ENCODE data around the gene NHERF2.

Gene NHERF2

GRCh38 chr16:2072926-2073325, 46.2 kb downstream of the NHERF2 start:
- Histone ChIP-seq H3K4me3 (ENCODE audit: low read length) (no peak overlapping the region), H3K9me3 (ENCODE audit: insufficient read depth, low read depth, low read length) (no peaks in the 10 kb centered on the region), H3K9ac (ENCODE audit: low read depth, low read length) (no peak overlapping the region), H3K4me1 (ENCODE audit: insufficient read depth, low read length) (no peaks in the 10 kb centered on the region), H3K27me3 (ENCODE audit: insufficient read depth, low read length) (no peaks in the 10 kb centered on the region), H3K36me3 (ENCODE audit: insufficient read depth, low read length) (peaks cover 34% of the 10 kb centered on the region), H3K27ac (ENCODE audit: low read depth, low read length) (no peak overlapping the region)
- WGBS = 92% methylated on average over 8 of the region's 8 CpGs

- H3K27me3 ChIP-seq (ENCODE audit: insufficient read depth, low read length) = no peaks in the 10 kb centered on the region
- peaks cover 30% of the 10 kb centered on the region for H3K36me3 ChIP-seq (ENCODE audit: insufficient read depth, low read length)
- H3K4me1 ChIP-seq (ENCODE audit: insufficient read depth, low read length) = no peaks in the 10 kb centered on the region
- H3K4me3 ChIP-seq (ENCODE audit: low read length) = no peak overlapping the region
- 96% methylated on average over 20 of the region's 20 CpGs for WGBS
- H3K27ac ChIP-seq (ENCODE audit: low read depth, low read length) = no peak overlapping the region
- no peak overlapping the region for H3K9ac ChIP-seq (ENCODE audit: low read depth, low read length)
- no peaks in the 10 kb centered on the region for H3K9me3 ChIP-seq (ENCODE audit: insufficient read depth, low read depth, low read length)
These were observed 47.4 kb downstream of the NHERF2 start for GRCh38 chr16:2074071-2074470.

GRCh38 chr16:2075631-2076030, 48.9 kb downstream of the NHERF2 start:
- no peaks in the 10 kb centered on the region for H3K9me3 ChIP-seq (ENCODE audit: insufficient read depth, low read depth, low read length)
- peaks cover 42% of the 10 kb centered on the region for H3K36me3 ChIP-seq (ENCODE audit: insufficient read depth, low read length)
- H3K27me3 ChIP-seq (ENCODE audit: insufficient read depth, low read length) = no peaks in the 10 kb centered on the region
- H3K9ac ChIP-seq (ENCODE audit: low read depth, low read length) = no peak overlapping the region
- H3K4me1 ChIP-seq (ENCODE audit: insufficient read depth, low read length) = no peaks in the 10 kb centered on the region
- 97% methylated on average over 24 of the region's 24 CpGs for WGBS
- no peak overlapping the region for H3K4me3 ChIP-seq (ENCODE audit: low read length)
- H3K27ac ChIP-seq (ENCODE audit: low read depth, low read length) = no peak overlapping the region

- H3K9ac ChIP-seq (ENCODE audit: low read depth, low read length) = no peak overlapping the region
- H3K27me3 ChIP-seq (ENCODE audit: insufficient read depth, low read length) = no peaks in the 10 kb centered on the region
- no peaks in the 10 kb centered on the region for H3K9me3 ChIP-seq (ENCODE audit: insufficient read depth, low read depth, low read length)
- peaks cover 43% of the 10 kb centered on the region for H3K36me3 ChIP-seq (ENCODE audit: insufficient read depth, low read length)
- no peak overlapping the region for H3K4me3 ChIP-seq (ENCODE audit: low read length)
- no peak overlapping the region for H3K27ac ChIP-seq (ENCODE audit: low read depth, low read length)
- WGBS = 93% methylated on average over 28 of the region's 28 CpGs
- H3K4me1 ChIP-seq (ENCODE audit: insufficient read depth, low read length) = no peaks in the 10 kb centered on the region
These were observed 49.6 kb downstream of the NHERF2 start for GRCh38 chr16:2076072-2076865.

- whole genome bisulfite sequencing = 94% methylated on average over 17 of the region's 17 CpGs
- Histone ChIP-seq H3K36me3 (ENCODE audit: insufficient read depth, low read length) (peaks cover 45% of the 10 kb centered on the region), H3K4me3 (ENCODE audit: low read length) (no peak overlapping the region), H3K9ac (ENCODE audit: low read depth, low read length) (no peak overlapping the region), H3K27ac (ENCODE audit: low read depth, low read length) (no peak overlapping the region), H3K9me3 (ENCODE audit: insufficient read depth, low read depth, low read length) (no peaks in the 10 kb centered on the region), H3K4me1 (ENCODE audit: insufficient read depth, low read length) (no peaks in the 10 kb centered on the region), H3K27me3 (ENCODE audit: insufficient read depth, low read length) (no peaks in the 10 kb centered on the region)
These were observed 50.3 kb downstream of the NHERF2 start for GRCh38 chr16:2077016-2077415.

GRCh38 chr16:2077696-2078095, 51.0 kb downstream of the NHERF2 start:
- H3K9me3 ChIP-seq (ENCODE audit: insufficient read depth, low read depth, low read length) = no peaks in the 10 kb centered on the region
- H3K9ac ChIP-seq (ENCODE audit: low read depth, low read length) = no peak overlapping the region
- WGBS = 97% methylated on average over 21 of the region's 21 CpGs
- no peaks in the 10 kb centered on the region for H3K27me3 ChIP-seq (ENCODE audit: insufficient read depth, low read length)
- H3K4me3 ChIP-seq (ENCODE audit: low read length) = no peak overlapping the region
- H3K36me3 ChIP-seq (ENCODE audit: insufficient read depth, low read length) = peaks cover 47% of the 10 kb centered on the region
- no peak overlapping the region for H3K27ac ChIP-seq (ENCODE audit: low read depth, low read length)
- no peaks in the 10 kb centered on the region for H3K4me1 ChIP-seq (ENCODE audit: insufficient read depth, low read length)

GRCh38 chr16:2078096-2078495, 51.4 kb downstream of the NHERF2 start:
- peaks cover 43% of the 10 kb centered on the region for H3K36me3 ChIP-seq (ENCODE audit: insufficient read depth, low read length)
- H3K27me3 ChIP-seq (ENCODE audit: insufficient read depth, low read length) = no peaks in the 10 kb centered on the region
- 97% methylated on average over 5 of the region's 7 CpGs for WGBS
- H3K9me3 ChIP-seq (ENCODE audit: insufficient read depth, low read depth, low read length) = no peaks in the 10 kb centered on the region
- H3K4me1 ChIP-seq (ENCODE audit: insufficient read depth, low read length) = no peaks in the 10 kb centered on the region
- H3K4me3 ChIP-seq (ENCODE audit: low read length) = no peak overlapping the region
- H3K27ac ChIP-seq (ENCODE audit: low read depth, low read length) = no peak overlapping the region
- H3K9ac ChIP-seq (ENCODE audit: low read depth, low read length) = no peak overlapping the region

- H3K9ac ChIP-seq (ENCODE audit: low read depth, low read length) = no peak overlapping the region
- H3K4me3 ChIP-seq (ENCODE audit: low read length) = no peak overlapping the region
- H3K27ac ChIP-seq (ENCODE audit: low read depth, low read length) = no peak overlapping the region
- 97% methylated on average over 23 of the region's 23 CpGs for WGBS
- H3K36me3 ChIP-seq (ENCODE audit: insufficient read depth, low read length) = peaks cover 39% of the 10 kb centered on the region
- H3K4me1 ChIP-seq (ENCODE audit: insufficient read depth, low read length) = no peaks in the 10 kb centered on the region
- H3K27me3 ChIP-seq (ENCODE audit: insufficient read depth, low read length) = no peaks in the 10 kb centered on the region
- H3K9me3 ChIP-seq (ENCODE audit: insufficient read depth, low read depth, low read length) = no peaks in the 10 kb centered on the region
These were observed 52.0 kb downstream of the NHERF2 start for GRCh38 chr16:2078691-2079090.

- H3K27me3 ChIP-seq (ENCODE audit: insufficient read depth, low read length) = no peaks in the 10 kb centered on the region
- 95% methylated on average over 30 of the region's 30 CpGs for WGBS
- H3K4me1 ChIP-seq (ENCODE audit: insufficient read depth, low read length) = no peaks in the 10 kb centered on the region
- no peaks in the 10 kb centered on the region for H3K9me3 ChIP-seq (ENCODE audit: insufficient read depth, low read depth, low read length)
- no peak overlapping the region for H3K27ac ChIP-seq (ENCODE audit: low read depth, low read length)
- H3K9ac ChIP-seq (ENCODE audit: low read depth, low read length) = no peak overlapping the region
- H3K36me3 ChIP-seq (ENCODE audit: insufficient read depth, low read length) = peaks cover 37% of the 10 kb centered on the region
- no peak overlapping the region for H3K4me3 ChIP-seq (ENCODE audit: low read length)
These were observed 52.7 kb downstream of the NHERF2 start for GRCh38 chr16:2079311-2079800.

GRCh38 chr16:2079991-2080390, 53.3 kb downstream of the NHERF2 start:
- Histone ChIP-seq H3K27me3 (ENCODE audit: insufficient read depth, low read length) (no peaks in the 10 kb centered on the region), H3K4me3 (ENCODE audit: low read length) (no peak overlapping the region), H3K36me3 (ENCODE audit: insufficient read depth, low read length) (peaks cover 33% of the 10 kb centered on the region), H3K9me3 (ENCODE audit: insufficient read depth, low read depth, low read length) (no peaks in the 10 kb centered on the region), H3K27ac (ENCODE audit: low read depth, low read length) (no peak overlapping the region), H3K9ac (ENCODE audit: low read depth, low read length) (no peak overlapping the region), H3K4me1 (ENCODE audit: insufficient read depth, low read length) (no peaks in the 10 kb centered on the region)
- 95% methylated on average over 16 of the region's 16 CpGs for WGBS

GRCh38 chr16:2081201-2082084, 54.7 kb downstream of the NHERF2 start:
- H3K9me3 ChIP-seq (ENCODE audit: insufficient read depth, low read depth, low read length) = no peaks in the 10 kb centered on the region
- WGBS = 94% methylated on average over 35 of the region's 35 CpGs
- no peaks in the 10 kb centered on the region for H3K27me3 ChIP-seq (ENCODE audit: insufficient read depth, low read length)
- no peak overlapping the region for H3K4me3 ChIP-seq (ENCODE audit: low read length)
- H3K36me3 ChIP-seq (ENCODE audit: insufficient read depth, low read length) = peaks cover 39% of the 10 kb centered on the region
- no peak overlapping the region for H3K9ac ChIP-seq (ENCODE audit: low read depth, low read length)
- H3K4me1 ChIP-seq (ENCODE audit: insufficient read depth, low read length) = no peaks in the 10 kb centered on the region
- no peak overlapping the region for H3K27ac ChIP-seq (ENCODE audit: low read depth, low read length)

Measured in HUES64 (cell line).